Stimulated activated CD4-positive, alpha-beta T cell treated with anti-CD3 and anti-CD28 coated beads, Interleukin-1b, Interleukin-23, amount 100 ng/mL, for 48 hours (primary cell): ENCODE measurements around the gene SLC35F3.
"Not testable (repeated sequence)": the region's sequence is repeated elsewhere in the genome, so short reads cannot be mapped to it uniquely, and the experiment has no call there.

Experiments used
- DNase-seq: peaks from one replicate; pipeline ENCODE4 v3.0.0-alpha.2; 2020

Gene SLC35F3

DNA sequence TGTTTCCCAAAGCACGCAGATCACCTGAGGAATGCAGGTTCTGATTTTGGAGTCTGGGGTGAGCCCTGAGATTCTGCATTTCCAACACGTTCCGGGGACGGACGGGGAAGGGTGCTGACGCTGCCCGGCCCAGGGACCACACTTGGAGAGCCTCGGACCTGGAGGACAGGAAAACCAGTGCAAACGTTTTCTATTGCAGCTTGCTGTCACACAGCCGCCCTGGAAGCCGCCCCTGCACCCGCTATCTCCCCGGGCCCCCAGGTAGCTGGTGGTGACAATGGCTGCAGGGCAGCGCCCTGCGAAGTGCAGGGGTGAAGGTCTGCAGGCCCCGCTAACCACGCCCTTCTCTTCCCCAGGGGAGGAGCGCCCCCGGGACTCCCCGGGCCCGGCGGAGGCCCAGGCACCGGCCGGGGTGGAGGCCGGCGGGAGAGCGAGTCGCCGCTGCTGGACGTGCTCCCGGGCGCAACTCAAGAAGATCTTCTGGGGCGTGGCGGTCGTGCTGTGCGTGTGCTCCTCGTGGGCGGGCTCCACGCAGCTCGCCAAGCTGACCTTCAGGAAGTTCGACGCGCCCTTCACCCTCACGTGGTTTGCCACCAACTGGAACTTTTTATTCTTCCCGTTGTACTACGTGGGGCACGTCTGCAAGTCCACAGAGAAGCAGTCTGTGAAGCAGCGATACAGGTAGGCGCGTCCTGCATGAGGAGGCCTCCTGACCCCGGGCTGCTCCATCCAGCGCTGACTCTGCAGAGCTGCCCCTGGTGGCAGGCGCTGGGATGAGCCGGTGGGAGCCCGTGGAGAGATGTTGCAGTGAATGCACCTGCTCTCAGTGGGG is 326.8 kb downstream of the SLC35F3 start:
- DNase-seq = no peak

DNA sequence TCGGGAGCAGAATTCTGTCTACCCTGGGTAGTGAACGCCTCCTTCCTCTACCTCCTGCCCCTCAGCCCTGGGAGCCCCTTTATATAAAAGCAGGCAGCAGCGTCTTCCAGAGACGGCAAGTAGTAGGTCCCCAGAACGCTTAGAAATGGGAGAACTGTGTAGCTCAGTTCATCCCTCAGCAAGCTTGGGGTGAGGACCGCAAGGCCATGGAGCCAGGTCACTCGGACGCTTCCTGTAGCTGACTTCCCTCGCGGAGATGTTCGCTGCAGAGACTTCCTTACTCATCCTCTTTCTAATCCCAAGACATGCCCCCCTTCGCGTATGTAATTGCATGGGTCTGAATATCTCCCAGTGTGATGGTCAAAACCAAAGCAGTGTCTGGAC is 327.4 kb downstream of the SLC35F3 start:
- no peak for DNase-seq

DNA sequence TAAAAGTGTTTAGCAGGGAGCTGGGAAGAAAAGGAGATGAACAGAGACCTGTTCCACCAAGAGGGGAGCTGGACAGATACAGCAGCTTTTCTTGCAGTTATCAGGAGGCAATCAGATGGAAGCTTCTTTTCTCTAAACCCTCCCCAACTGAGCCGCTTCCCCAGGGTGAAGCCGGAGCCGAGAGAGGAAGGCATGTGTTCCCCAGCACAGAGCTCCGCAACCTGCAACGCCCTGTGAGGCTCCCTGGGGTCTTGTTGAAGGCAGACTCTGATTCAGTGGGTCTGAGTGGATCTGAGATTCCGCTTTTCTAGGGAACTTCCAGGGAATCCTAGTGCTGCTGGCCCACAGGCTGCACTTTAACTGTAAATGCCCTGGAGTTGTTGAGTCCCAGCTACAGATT is 329.7 kb downstream of the SLC35F3 start:
- no peak for DNase-seq

DNA sequence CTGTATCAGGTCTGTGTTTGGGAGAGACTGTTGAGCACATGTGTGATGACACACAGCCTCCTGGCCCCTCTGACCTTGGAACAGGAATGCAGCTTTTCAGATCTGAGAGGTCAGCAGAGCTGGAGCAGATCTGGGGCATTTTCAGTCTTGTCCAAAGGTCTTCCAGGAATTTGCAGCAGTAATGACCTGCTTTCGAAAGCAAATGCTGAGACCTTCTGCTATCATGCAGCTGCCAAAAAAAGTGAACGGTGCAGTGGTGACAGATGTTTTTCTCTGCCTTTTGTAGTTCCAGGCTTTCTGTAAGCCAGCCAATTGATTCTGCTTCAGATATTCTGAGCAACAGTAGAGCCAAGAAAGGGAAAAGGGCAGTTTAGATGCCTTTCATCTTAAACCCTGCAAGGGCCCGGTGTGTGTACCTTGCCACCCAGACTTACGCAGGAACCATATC is 331.0 kb downstream of the SLC35F3 start:
- DNase-seq = no peak

DNA sequence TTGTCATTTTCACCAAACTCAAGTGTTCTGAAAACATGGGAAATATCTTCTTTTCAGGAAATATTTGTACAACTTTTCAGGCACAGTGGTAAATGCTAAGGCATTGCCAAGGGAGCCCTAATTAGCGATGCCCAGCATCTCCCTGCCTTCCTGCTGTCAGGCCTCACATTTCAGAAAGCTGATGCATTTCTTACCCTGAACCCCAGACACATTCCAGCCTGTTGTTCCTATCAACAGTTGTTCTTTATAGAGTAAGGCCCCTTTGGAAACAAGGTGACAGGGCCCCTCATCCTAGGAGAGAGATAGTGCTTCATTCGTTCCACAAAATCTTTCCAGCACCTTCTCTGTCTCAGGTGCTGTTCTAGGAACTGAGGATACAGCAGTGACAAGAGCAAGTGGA is 332.9 kb downstream of the SLC35F3 start:
- DNase-seq = no peak

GRCh38 chr1:234238060-234238459 is 333.6 kb downstream of the SLC35F3 start:
- no peak for DNase-seq

DNA sequence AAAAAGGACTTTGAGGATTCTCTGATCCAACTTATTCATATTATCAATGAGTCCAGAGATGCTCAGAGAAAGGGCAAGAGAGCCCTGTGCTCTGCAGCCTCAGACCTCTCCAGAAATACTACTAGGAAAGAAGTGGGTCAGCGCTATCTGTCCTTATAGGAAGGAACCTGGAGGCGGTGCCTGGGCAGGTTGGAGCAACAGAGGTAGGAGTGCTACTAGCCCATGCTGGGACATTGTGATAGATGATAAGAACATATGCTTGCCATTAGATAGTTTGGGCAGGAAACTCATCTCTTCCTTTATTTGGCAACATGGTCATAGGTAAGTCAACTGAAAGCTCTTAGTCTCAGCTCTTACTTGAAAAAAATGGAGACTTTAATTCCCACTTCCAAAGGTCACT is 335.0 kb downstream of the SLC35F3 start:
- DNase-seq = no peak

- no peak for DNase-seq
Measured at GRCh38 chr1:234239936-234240335, 335.5 kb downstream of the SLC35F3 start.

- DNase-seq = no peak
Measured at GRCh38 chr1:234240680-234241079, 336.2 kb downstream of the SLC35F3 start.

DNA sequence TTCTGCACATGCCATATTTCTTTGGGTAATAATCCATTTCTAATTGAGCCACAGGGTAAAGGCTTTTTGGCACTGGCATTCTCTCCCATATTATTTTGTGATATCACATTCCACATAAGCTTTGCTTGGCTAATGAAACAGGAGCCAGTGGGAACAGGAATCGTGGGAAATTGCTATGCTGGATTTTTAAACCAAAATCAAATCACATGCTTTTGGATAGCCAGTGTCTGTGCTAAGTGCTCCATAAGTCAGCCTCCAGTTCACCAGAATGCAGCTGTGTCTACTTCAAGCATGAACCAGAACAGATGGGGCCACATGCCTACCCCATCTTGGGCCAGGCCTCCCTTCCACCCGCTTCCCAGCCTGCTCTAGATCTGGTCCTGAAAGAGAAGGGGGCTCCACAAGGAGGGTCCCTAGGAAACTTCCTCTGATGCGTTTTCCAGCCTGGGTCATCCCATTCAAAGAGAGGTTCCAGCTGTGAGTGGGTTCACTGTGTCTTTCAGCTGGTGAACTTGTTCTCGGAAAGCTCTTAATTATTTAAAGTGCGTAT is 337.5 kb downstream of the SLC35F3 start:
- DNase-seq = no peak

- DNase-seq = no peak
Measured at GRCh38 chr1:234243521-234244260, 339.2 kb downstream of the SLC35F3 start.

DNA sequence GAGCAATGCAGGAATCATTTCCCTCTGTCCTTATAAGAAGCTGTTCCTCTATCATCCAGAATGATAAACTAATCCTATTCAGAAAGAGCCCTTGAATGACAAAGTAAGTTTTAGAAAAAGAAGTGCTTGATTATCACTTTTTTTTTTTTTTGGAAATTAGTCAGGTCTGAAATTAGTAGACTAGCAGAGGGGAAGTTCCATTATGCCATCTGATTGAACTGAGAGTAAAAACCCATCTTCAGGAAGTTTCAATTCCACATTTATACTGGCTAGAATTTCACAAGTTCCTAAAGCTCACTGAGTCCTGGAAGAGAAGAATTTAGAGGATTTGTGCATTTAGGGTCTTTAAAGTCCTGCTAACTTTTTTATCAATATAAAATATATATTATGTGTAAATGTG is 340.0 kb downstream of the SLC35F3 start:
- DNase-seq = no peak

DNA sequence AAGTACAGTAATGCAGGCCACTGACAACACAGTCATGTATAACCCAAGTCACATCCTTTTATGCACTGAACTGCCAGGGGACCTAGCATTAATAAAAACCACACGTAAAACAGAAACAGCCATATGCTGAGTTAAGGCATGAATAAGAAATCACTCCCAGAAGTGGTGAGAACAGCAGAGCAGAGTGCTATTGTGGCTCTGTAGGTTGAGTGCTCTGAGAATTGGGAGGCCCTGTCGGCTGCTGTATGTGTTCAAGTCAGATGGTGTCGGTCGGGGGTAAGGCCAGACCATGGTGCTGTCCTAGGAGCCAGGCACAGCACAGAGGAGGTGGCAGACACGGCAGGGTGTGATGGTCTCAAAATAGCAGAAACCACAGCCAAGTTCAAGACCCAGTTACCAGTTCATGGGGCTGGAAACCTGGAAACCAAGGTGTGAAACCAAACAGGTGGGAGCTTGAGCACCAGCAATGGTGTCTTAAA is 342.2 kb downstream of the SLC35F3 start:
- DNase-seq = no peak

DNA sequence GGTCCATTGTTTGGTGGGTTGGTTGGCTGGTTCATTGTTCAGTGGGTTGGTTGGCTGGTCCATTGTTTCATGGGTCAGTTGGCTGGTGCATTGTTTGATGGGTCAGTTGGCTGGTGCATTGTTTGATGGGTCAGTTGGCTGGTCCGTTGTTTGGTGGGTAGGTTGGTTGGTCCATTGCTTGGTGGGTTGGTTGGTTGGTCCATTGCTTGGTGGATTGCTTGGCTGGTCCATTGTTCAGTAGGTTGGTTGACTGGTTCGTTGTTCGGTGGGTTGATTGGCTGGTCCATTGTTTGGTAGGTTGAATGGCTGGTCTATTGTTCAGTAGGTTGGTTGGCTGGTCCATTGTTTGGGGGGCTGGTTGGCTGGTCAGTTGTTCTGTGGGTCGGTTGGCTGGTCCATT is 343.3 kb downstream of the SLC35F3 start:
- DNase-seq = not testable (repeated sequence)

- DNase-seq = no peak
Measured at GRCh38 chr1:234250747-234251146, 346.3 kb downstream of the SLC35F3 start.

DNA sequence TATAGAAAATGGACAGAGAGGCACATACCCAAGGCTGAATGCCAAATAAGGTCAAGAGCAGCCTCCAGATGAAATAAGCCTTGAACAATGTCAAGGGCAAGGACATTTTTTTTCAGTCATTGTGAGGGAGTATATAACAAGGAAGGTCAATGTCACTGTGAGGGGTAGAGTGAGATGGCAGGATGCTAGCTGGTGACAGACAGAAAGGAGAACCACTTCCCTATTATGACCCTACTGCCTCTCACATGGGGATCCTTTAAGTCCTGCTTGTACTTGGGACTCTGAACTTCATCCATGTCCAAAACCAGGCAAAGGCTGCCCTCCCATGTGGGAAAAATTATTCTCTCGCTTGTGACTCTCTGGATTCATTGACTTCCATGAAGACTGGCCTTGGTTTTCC is 349.3 kb downstream of the SLC35F3 start:
- no peak for DNase-seq

- DNase-seq = no peak
Measured at GRCh38 chr1:234256359-234256758, 351.9 kb downstream of the SLC35F3 start.

GRCh38 chr1:234258071-234258470 is 353.6 kb downstream of the SLC35F3 start:
- DNase-seq = no peak

DNA sequence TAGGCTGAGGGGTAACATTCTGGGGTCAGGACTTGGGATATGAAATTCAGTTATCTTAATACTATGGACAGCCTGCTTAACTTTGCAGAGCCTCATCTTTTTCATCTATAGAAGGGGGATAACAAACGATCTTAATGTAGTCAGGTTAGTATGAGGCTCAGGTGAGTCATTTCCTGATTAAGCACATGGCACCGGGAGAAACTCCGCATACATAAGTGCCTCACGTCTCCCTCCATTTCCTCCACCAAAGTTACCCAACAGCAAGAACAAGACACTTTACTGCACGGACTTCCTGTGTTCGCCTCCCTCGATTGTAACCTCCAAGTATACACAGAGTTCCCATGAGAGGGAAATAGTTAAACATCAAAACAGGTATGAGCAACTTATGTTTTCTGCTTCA is 356.1 kb downstream of the SLC35F3 start:
- peak; percentile 33 for DNase-seq

DNA sequence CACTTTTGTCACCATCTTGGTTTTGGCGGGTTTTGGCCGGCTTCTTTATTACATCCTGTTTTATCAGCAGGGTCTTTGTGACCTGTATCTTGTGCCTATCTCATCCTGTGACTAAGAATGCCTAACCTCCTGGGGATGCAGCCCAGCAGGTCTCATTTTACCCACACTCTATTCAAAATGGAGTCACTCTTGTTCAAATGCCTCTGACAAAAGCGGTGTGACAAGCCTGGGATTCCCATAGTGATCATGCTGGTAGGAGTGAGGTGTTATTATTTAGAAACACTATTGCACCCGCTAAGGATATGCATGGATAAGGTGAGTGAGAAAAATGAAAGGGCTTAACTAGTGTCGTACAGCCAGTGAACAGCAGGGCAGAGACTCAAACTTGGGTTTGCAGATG is 357.1 kb downstream of the SLC35F3 start:
- no peak for DNase-seq

DNA sequence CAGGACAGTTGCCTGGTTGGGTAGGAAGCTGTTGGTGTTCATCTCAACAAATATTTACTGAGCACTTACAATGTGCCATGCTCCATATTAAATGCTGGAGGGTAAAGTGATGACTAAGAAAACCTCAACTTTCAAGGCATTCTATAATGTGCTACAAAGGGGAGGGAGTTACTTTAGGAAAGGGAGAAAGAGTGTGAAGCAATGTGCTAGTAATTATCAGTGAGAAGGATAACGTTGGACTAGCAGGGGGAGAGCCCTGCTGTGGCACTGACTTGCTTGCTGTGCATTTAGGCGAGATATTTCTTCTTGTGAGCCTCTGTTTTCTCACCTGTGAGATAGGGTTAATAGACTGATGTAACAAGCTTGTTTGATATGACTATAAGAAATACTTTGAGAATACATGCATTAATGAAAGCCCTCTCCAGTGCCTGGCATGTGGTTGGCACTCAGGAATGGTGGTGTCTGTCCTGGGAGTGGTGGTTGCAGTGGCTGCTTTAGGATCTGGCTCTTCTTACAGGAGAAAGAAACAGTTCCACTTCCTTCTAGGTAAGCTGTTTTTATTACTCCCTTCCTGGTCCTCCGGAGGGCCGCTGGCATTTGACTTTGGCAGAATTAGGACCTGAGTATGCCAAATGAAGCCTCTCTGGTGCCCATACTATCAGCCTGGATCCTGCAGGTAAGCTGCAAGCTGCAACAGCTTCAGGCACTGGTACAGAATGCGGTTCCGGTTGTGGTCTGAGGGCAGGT is 357.7 kb downstream of the SLC35F3 start:
- no peak for DNase-seq

DNA sequence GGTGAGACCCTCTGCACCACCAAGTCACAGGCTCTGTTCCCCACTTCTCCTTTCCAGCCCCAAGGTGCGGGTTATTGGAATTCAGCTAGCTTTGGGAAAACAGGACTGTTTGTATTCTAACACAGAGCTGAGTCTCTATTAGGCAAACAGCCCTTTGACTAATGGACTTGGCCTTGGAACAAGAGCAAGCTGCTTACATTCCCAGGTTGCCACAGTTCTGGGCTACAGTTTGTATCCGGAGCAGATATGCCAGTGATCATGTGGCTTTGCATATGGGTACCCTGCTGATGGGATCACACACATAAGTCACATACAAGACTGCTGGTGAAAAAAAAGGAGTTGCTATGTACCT is 358.3 kb downstream of the SLC35F3 start:
- DNase-seq = no peak

DNA sequence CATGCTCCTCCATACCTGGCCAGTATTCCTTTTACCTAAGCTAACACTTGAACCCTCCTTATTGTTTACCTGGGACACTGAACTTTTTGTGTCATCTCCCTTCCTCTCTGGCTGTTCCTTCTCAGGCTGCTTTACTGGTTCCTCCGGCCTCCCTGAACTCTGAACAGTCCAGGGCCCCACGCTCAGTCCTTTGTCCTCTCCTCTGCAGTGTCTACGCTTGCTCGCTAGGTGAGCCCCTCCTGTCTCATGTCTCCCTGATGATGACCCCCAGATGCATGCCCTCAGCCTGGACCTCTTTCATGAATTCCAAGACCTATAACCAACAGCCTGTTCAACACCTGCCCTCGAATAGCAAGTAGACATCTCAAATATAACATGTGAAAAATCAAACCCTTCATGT is 360.4 kb downstream of the SLC35F3 start:
- no peak for DNase-seq
